Calu3 (cell line): ENCODE measurements around the gene RPIA. TPM values are rescaled to one million over a fixed set of nuclear protein-coding genes. Genes with fewer than 3 reads are reported as not detected.
A peak's percentile ranks its signal among the peaks of the same experiment; 100 is the strongest.

ENCODE experiments used
- BruUV-seq: library from RNA; stranded (reverse); fragments of 400-500 nt; replicated peaks from 2 replicates; lab custom pipeline; 2021; lab: Mats Ljungman, UMichigan
- CTCF ChIA-PET: fragments of 300-600 bp; sonication (Branson Sonifier 250); formaldehyde crosslinking; loops from one replicate; lab custom pipeline; 2022; ENCODE audit warnings: antibody characterized with exemption; lab: Charles Lee
- DNase-seq: peaks from one replicate; pipeline ENCODE4 v3.0.0; 2022
- H3K27ac Mint-ChIP-seq: one replicate; pipeline ENCODE4 v1.8.0; 2022; ENCODE audit warnings: mixed read lengths; ENCODE audit not compliant: unreplicated experiment
- H3K27me3 Mint-ChIP-seq: one replicate; pipeline ENCODE4 v1.8.0; 2022; ENCODE audit warnings: mixed read lengths; ENCODE audit not compliant: unreplicated experiment
- H3K36me3 Mint-ChIP-seq: one replicate; pipeline ENCODE4 v1.8.0; 2022; ENCODE audit warnings: mild to moderate bottlenecking, moderate library complexity, mixed read lengths; ENCODE audit not compliant: insufficient read depth, unreplicated experiment
- H3K4me1 Mint-ChIP-seq: one replicate; pipeline ENCODE4 v1.8.0; 2022; ENCODE audit warnings: mild to moderate bottlenecking, low read depth, mixed read lengths; ENCODE audit not compliant: unreplicated experiment
- H3K4me3 Mint-ChIP-seq: one replicate; pipeline ENCODE4 v1.8.0; 2022; ENCODE audit warnings: mild to moderate bottlenecking, low read depth, moderate library complexity, mixed read lengths; ENCODE audit not compliant: unreplicated experiment
- H3K9me3 Mint-ChIP-seq: one replicate; pipeline ENCODE4 v1.8.0; 2022; ENCODE audit warnings: low read depth, mixed read lengths; ENCODE audit not compliant: unreplicated experiment
- intact Hi-C: fragments of 100-400 bp; cut with micrococcal nuclease; formaldehyde crosslinking; loops from one replicate; pipeline ENCODE4 v1.10.0; 2022; ENCODE audit not compliant: unreplicated experiment
- total RNA-seq: library from RNA; stranded (reverse); gene quantifications from 2 replicates; pipeline ENCODE4 v1.2.3, GENCODE V29; 2022
- TF ChIP-seq, protein P1 (sequence below): fragments of 200-600 bp; IDR thresholded peaks from one replicate; pipeline ENCODE4 v1.8.0; 2022; ENCODE audit warnings: antibody characterized with exemption; ENCODE audit not compliant: unreplicated experiment

Gene RPIA
- total RNA-seq, 1 experiment from 2014 or later, result 23.8 TPM

- TF ChIP-seq, protein P1, sequence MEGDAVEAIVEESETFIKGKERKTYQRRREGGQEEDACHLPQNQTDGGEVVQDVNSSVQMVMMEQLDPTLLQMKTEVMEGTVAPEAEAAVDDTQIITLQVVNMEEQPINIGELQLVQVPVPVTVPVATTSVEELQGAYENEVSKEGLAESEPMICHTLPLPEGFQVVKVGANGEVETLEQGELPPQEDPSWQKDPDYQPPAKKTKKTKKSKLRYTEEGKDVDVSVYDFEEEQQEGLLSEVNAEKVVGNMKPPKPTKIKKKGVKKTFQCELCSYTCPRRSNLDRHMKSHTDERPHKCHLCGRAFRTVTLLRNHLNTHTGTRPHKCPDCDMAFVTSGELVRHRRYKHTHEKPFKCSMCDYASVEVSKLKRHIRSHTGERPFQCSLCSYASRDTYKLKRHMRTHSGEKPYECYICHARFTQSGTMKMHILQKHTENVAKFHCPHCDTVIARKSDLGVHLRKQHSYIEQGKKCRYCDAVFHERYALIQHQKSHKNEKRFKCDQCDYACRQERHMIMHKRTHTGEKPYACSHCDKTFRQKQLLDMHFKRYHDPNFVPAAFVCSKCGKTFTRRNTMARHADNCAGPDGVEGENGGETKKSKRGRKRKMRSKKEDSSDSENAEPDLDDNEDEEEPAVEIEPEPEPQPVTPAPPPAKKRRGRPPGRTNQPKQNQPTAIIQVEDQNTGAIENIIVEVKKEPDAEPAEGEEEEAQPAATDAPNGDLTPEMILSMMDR, result no peak
- BruUV-seq, result no TSS peak
- H3K4me3 Mint-ChIP-seq, result peak overlapping the region; percentile 16
- no peak for DNase-seq
- H3K4me1 Mint-ChIP-seq, result peaks cover 47% of the 10 kb centered on the region
- H3K27me3 Mint-ChIP-seq, result no peaks in the 10 kb centered on the region
- CTCF ChIA-PET, result interaction anchor here (1.0 kb wide), 1 partner anchor 13 kb away, joined by 3 read pairs; no protein-coding TSS in a partner anchor
- no peaks in the 10 kb centered on the region for H3K9me3 Mint-ChIP-seq
- peak overlapping the region; percentile 60 for H3K27ac Mint-ChIP-seq
- peaks cover 6% of the 10 kb centered on the region for H3K36me3 Mint-ChIP-seq
- intact Hi-C loops, result no loop called here
Observed at GRCh38 chr2:88698027-88698413, 6.5 kb downstream of the RPIA start.

GRCh38 chr2:88698498-88699233 lies 7.2 kb downstream of the RPIA start:
- intact Hi-C loops, result no loop called here
- H3K27me3 Mint-ChIP-seq, result no peaks in the 10 kb centered on the region
- H3K36me3 Mint-ChIP-seq, result peaks cover 8% of the 10 kb centered on the region
- BruUV-seq, result no TSS peak
- TF ChIP-seq, protein P1, result no peak
- peak; percentile 24 for DNase-seq
- H3K4me1 Mint-ChIP-seq, result peaks cover 41% of the 10 kb centered on the region
- CTCF ChIA-PET, result interaction anchor here (1.0 kb wide), 1 partner anchor 12 kb away, joined by 3 read pairs; no protein-coding TSS in a partner anchor
- H3K4me3 Mint-ChIP-seq, result peak overlapping the region; percentile 16
- peak overlapping the region; percentile 60 for H3K27ac Mint-ChIP-seq
- H3K9me3 Mint-ChIP-seq, result peaks cover 2% of the 10 kb centered on the region

- intact Hi-C loops, result no loop called here
- Mint-ChIP-seq H3K4me1 (peaks cover 37% of the 10 kb centered on the region), H3K9me3 (peaks cover 8% of the 10 kb centered on the region), H3K36me3 (peaks cover 9% of the 10 kb centered on the region), H3K27me3 (no peaks in the 10 kb centered on the region), H3K4me3 (no peak overlapping the region), H3K27ac (no peak overlapping the region)
- DNase-seq, result no peak
- TF ChIP-seq, protein P1, result no peak
- CTCF ChIA-PET, result no interaction called here
- BruUV-seq, result no TSS peak
Observed at GRCh38 chr2:88707003-88707402, 15.5 kb downstream of the RPIA start.

- no TSS peak for BruUV-seq
- TF ChIP-seq, protein P1, result no peak
- Mint-ChIP-seq H3K36me3 (peaks cover under 1% of the 10 kb centered on the region), H3K4me3 (no peak overlapping the region), H3K27me3 (no peaks in the 10 kb centered on the region), H3K27ac (no peak overlapping the region), H3K9me3 (peaks cover under 1% of the 10 kb centered on the region), H3K4me1 (peaks cover 44% of the 10 kb centered on the region)
- intact Hi-C loops, result no loop called here
- CTCF ChIA-PET, result interaction anchor here (0.6 kb wide), 1 partner anchor 8 kb away, joined by 4 read pairs; no protein-coding TSS in a partner anchor
- no peak for DNase-seq
Observed at GRCh38 chr2:88709181-88709631, 17.7 kb downstream of the RPIA start.
